Choroid plexus epithelial cell (primary cell): ENCODE data around the gene CACNG7.
A peak's percentile ranks its signal among the peaks of the same experiment; 100 is the strongest.

ENCODE experiments used
- DNase-seq: peaks from one replicate; pipeline ENCODE4 v3.0.0-alpha.2; 2010; ENCODE audit warnings: low read depth
- H3K4me3 ChIP-seq: 2 replicates; pipeline ENCODE4 v1.5.1; 2011; ENCODE audit warnings: low read depth, mild to moderate bottlenecking, control low read depth, low read length, moderate library complexity
- TF ChIP-seq, protein P1 (sequence below): conservative IDR thresholded peaks from 2 replicates; pipeline ENCODE4 v1.5.1; 2011; ENCODE audit warnings: low read depth, mild to moderate bottlenecking, control low read depth, inconsistent platforms, low read length, moderate library complexity

The CACNG7 gene, protein sequence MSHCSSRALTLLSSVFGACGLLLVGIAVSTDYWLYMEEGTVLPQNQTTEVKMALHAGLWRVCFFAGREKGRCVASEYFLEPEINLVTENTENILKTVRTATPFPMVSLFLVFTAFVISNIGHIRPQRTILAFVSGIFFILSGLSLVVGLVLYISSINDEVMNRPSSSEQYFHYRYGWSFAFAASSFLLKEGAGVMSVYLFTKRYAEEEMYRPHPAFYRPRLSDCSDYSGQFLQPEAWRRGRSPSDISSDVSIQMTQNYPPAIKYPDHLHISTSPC

DNA sequence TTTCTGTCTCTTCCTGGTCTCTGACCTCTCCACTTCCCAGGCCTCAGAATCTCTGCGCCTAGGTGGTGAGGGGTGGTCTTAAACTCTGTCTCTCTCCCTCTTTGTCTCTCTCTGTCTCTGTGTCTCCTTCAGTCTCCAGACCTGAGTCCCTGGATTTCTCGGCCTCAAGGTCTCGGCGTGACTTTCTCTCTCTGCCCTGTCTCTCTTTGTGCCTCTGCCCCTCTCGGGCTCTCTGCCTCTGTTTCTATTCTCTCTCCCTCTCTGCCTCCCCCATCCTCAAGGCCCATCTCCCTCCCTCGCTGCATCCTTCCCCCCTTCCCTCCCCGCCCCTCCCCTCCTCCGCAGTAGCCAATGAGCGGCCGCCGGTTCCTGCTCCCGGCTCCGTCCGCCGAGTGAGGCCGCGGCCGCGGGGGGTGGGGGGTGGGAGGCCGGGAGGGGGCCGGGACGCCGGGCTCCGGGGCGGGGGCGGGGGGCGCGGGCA is at the start of gene CACNG7:
Gene CACNG7, plus strand, starts transcription at position 344 of the 481 bp plus-strand sequence. CDS start 3,554 bp downstream, outside the sequence.
- no peak within 1 kb of the TSS for H3K4me3 ChIP-seq
- no peak for DNase-seq
- TF ChIP-seq, protein P1, sequence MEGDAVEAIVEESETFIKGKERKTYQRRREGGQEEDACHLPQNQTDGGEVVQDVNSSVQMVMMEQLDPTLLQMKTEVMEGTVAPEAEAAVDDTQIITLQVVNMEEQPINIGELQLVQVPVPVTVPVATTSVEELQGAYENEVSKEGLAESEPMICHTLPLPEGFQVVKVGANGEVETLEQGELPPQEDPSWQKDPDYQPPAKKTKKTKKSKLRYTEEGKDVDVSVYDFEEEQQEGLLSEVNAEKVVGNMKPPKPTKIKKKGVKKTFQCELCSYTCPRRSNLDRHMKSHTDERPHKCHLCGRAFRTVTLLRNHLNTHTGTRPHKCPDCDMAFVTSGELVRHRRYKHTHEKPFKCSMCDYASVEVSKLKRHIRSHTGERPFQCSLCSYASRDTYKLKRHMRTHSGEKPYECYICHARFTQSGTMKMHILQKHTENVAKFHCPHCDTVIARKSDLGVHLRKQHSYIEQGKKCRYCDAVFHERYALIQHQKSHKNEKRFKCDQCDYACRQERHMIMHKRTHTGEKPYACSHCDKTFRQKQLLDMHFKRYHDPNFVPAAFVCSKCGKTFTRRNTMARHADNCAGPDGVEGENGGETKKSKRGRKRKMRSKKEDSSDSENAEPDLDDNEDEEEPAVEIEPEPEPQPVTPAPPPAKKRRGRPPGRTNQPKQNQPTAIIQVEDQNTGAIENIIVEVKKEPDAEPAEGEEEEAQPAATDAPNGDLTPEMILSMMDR = no peak

DNA sequence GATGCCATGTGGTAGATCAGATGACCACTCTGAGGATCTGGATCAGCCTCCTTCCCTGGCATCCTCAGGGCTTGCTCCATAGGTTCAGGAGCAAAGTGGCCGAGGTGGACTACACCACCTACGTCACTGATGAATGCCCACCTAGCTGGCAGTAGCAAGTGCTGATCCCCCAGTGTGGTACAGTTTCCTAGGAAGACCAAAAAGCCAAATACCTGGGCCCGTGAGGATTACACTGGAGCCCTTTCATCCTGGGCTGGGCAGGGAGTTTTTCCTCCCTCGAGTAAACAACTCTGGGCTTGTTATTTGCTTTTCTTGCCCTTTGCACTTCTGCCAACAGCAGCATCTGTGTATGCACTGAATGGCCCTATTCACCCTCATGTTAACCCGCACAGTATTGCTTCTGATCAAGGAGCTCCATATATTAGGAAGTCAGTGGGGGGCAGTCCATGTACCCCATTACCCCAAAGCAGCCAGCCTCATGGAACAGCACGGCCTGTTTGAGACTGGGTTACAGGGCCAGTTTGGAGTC is 44.7 kb upstream of the CACNG7 start:
- TF ChIP-seq, protein P1 = no peak
- DNase-seq = no peak

DNA sequence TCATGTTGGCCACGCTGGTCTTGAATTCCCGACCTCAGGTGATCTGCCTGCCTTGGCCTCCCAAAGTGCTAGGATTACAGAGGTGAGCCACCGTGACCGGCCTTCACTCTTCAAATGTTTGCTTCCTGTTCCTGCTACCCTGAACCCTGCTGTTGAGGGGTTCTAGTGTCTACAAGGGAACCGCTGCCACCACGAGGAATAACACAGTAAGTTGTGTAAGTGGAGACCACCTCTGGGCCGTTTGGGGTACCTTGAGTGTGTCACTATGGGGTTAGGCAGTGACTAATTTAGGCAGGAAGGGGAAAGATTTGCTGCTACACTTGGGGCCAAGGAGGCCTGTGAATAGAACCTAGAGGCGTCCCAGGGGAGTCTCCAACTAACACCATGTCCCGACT is 43.6 kb upstream of the CACNG7 start:
- no peak for DNase-seq
- H3K4me3 ChIP-seq = peak overlapping the region; percentile 61
- TF ChIP-seq, protein P1 = no peak

More for the DNA sequence above, 44.7 kb upstream of the CACNG7 start:
- no peak overlapping the region for H3K4me3 ChIP-seq

DNA sequence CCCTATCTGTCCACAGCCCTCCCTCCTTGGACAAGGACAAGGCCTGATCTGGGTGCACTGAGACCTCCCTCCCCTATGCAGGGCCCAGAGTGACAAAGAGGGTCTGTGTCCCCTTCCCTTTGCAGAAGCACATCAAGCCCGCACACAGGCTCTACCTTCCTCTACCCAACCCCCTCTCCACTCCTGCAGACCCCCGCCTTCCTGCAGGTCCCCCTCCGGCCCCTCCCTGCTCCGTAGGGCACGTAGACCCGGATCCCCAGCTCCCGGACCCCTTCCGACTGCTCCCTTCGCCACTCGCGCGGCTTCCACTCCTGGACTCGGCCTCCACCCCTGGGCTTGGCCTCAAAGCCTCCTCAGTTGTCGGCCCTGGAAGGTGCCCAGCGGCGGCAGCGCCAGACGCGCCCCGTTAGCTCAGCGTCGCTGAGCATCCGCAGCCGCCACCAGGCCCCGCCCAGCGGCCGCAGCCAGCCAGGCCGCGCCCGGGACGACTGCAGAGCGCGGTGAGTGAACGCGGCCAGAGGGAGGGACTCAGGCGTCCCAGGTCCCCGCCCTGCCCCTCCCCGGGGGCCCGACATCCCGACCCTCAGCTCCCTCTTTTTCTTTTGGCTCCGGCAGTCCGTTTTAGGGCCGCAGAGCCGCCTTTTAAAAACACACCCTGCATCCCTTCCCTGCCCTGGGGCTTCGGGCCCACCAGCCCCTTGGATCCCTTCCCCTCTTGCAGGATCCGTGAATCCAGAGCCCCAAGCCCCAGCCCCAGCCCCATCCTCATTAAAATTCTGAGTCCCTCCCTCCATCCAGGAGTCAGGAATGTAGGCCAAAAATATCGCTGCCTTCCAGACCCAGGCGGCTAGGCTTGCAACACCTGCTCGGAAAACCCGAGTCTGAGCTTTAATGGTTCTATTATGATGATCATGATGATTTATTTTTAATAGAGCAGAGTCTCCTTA is 42.9 kb upstream of the CACNG7 start:
- TF ChIP-seq, protein P1 = no peak
- H3K4me3 ChIP-seq = peak overlapping the region; percentile 61
- peak; percentile 46 for DNase-seq

DNA sequence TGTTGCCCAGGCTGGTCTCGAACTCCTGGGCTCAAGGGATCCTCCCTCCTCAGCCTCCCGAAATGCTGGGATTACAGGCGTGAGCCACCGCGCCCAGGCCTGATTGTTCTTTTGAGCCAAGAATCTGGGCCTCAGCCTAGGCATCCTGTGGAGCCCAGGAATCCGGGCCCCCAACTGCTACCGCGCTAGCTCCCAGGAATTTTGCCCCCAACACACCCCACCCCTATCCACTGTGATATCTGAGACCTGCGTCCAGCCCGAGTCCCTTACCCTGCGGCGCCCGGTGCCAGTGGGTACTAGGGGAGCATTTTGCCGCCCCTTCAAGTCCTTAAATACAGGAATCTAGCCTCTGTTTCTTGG is 42.2 kb upstream of the CACNG7 start:
- peak overlapping the region; percentile 61 for H3K4me3 ChIP-seq
- TF ChIP-seq, protein P1 = no peak
- DNase-seq = peak; percentile 41

DNA sequence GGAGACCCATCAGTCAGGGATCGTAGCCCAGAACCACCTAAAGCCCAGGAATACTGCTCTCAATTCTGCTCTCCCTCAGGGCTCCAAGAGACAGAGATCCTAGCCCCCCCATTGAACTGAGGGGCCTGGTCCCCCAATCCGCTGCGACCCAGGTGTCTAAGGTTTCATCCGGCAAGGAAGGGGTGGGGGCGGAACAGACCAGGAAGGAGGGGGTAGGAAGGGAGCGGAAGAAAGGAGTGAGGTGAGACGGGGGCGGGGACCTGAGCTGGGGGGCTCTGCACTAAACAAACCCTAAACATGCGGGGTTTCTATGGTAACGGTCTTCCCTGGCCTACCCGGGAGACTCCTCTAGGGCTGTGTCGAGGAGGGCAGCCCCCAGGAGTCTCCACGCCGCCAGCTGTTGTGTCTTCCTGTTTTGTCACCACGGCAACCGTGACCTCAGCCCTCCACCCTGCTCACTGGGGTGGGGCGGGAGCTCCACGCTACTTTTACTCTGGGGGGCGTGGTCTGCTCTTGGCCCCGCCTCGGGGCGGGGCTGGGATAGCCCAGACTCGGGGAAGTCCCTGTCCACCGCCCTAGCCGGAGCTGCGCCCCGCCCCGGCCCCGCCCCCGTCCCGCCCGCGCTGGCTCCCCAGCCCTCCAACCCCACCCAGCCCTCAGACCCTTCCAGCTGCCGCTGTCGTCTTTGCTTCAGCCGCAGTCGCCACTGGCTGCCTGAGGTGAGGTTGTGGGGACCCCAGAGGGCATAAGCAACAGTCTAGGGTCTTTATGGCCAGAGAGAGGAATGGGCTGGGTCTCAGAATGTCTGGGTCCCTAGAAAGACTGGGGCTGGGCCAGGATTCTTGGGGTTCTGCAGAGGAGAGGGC is 41.6 kb upstream of the CACNG7 start, which contains the start of gene MYADM:
Gene MYADM, plus strand, starts transcription at position 659 of the 866 bp plus-strand sequence. CDS start 5,647 bp downstream, outside the sequence.
- TF ChIP-seq, protein P1 = no peak
- peak within 1 kb of the TSS; percentile 90 for H3K4me3 ChIP-seq
- peak; percentile 99 for DNase-seq
